ENCODE results near the gene NHERF1.

The NHERF1 gene

GRCh38 chr17:74778960-74779359 is 30.5 kb downstream of the NHERF1 start:
- TF ChIP-seq POLR2AphosphoS5 (IDR thresholded peaks at IDR 0.05; ENCODE audit: low read depth, low read length) (no peak), SIN3A (IDR thresholded peaks at IDR 0.05; ENCODE audit: borderline replicate concordance, insufficient read depth, low read length) (no peak), TAF1 (IDR thresholded peaks at IDR 0.05; ENCODE audit: borderline replicate concordance, insufficient read depth, low read length) (no peak), FOXP2 (optimal IDR thresholded peaks at IDR 0.05; ENCODE audit: borderline replicate concordance, extremely low read depth, extremely low read length, insufficient read depth) (no peak), REST (IDR thresholded peaks at IDR 0.05; ENCODE audit: insufficient read depth in 1 of 2, low read depth in 2 of 2, low read length in 2 of 2) (no peak)

GRCh38 chr17:74779501-74779900 is 31.1 kb downstream of the NHERF1 start:
- TF ChIP-seq TAF1 (IDR thresholded peaks at IDR 0.05; ENCODE audit: borderline replicate concordance, insufficient read depth, low read length) = no peak
- TF ChIP-seq FOXP2 (optimal IDR thresholded peaks at IDR 0.05; ENCODE audit: borderline replicate concordance, extremely low read depth, extremely low read length, insufficient read depth) = no peak
- no peak for TF ChIP-seq POLR2AphosphoS5 (IDR thresholded peaks at IDR 0.05; ENCODE audit: low read depth, low read length)
- no peak for TF ChIP-seq SIN3A (IDR thresholded peaks at IDR 0.05; ENCODE audit: borderline replicate concordance, insufficient read depth, low read length)
- no peak for TF ChIP-seq REST (IDR thresholded peaks at IDR 0.05; ENCODE audit: insufficient read depth in 1 of 2, low read depth in 2 of 2, low read length in 2 of 2)

GRCh38 chr17:74779948-74780400 is 31.5 kb downstream of the NHERF1 start:
- TF ChIP-seq SIN3A (IDR thresholded peaks at IDR 0.05; ENCODE audit: borderline replicate concordance, insufficient read depth, low read length) (no peak), FOXP2 (optimal IDR thresholded peaks at IDR 0.05; ENCODE audit: borderline replicate concordance, extremely low read depth, extremely low read length, insufficient read depth) (no peak), REST (IDR thresholded peaks at IDR 0.05; ENCODE audit: insufficient read depth in 1 of 2, low read depth in 2 of 2, low read length in 2 of 2) (no peak), TAF1 (IDR thresholded peaks at IDR 0.05; ENCODE audit: borderline replicate concordance, insufficient read depth, low read length) (no peak)

GRCh38 chr17:74780443-74781238 is 32.2 kb downstream of the NHERF1 start:
- no peak for TF ChIP-seq TAF1 (IDR thresholded peaks at IDR 0.05; ENCODE audit: borderline replicate concordance, insufficient read depth, low read length)
- TF ChIP-seq FOXP2 (optimal IDR thresholded peaks at IDR 0.05; ENCODE audit: borderline replicate concordance, extremely low read depth, extremely low read length, insufficient read depth) = no peak
- TF ChIP-seq POLR2AphosphoS5 (IDR thresholded peaks at IDR 0.05; ENCODE audit: low read depth, low read length) = no peak
- TF ChIP-seq SIN3A (IDR thresholded peaks at IDR 0.05; ENCODE audit: borderline replicate concordance, insufficient read depth, low read length) = no peak
- no peak for TF ChIP-seq REST (IDR thresholded peaks at IDR 0.05; ENCODE audit: insufficient read depth in 1 of 2, low read depth in 2 of 2, low read length in 2 of 2)
